GM19438 (cell line): Measurements from ENCODE around the gene UBL4B.

Experiments used
- ATAC-seq: cut with Tn5 transposase; IDR thresholded peaks from one replicate; pipeline ENCODE4 v1.9.1; 2021; ENCODE audit warnings: low read depth; ENCODE audit not compliant: unreplicated experiment

Gene UBL4B

DNA sequence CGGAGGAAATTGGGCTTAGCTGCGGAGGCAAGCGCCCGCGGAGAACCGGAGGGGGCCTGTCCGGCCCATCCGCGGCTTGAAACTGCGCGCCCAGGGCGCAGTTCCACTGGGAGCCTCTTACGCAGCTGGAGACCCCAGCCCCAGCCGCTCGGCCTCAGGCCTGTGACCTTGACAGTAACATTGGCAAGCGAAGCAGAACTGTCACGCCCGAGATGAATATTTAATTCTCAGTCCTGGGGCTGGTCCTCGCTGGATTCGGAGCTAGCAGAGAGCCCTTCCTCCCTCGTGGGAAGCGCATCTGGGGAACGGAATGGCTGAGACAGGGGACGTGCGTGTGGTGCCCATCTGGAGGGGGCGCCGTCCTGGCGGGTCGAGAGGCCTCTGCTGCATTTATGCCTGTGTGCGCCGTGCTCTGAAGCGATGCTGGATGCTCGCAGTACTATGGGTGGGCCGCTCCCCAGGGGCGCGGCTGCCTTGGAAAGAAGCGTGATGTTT, 39.0 kb downstream of the UBL4B start:
- ATAC-seq = no peak

DNA sequence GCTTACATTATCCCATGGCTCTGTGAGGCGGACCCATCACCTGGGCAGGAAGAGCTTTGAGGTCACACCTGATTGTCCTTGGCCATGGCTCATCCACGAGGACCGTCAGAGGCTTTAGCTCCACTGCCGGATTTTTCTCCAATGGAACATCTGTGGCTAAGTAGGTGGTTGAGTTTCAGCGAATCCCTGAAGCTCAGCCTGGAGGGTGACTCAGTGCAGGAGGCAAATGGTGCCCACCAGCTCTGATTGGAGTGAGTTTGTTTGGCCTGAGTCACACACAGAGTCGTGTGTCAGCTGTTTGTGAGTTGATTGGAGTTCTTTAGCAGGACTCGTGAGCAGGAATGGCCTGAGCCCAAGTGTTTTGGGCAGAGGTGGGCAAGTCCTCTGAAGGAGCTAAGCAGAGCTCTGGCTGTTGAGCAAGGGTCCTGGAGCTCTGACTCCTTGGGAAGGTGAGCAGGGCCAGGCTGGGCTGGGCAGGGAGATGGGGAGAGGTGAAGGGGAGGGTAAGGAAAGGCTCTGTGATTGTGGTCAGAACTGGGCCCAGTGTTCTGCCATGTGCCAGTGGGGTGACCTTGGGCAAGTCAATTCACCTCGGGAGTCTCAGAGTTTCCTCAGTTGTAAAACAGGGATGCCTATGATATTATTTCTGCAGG, 40.0 kb downstream of the UBL4B start:
- no peak for ATAC-seq

DNA sequence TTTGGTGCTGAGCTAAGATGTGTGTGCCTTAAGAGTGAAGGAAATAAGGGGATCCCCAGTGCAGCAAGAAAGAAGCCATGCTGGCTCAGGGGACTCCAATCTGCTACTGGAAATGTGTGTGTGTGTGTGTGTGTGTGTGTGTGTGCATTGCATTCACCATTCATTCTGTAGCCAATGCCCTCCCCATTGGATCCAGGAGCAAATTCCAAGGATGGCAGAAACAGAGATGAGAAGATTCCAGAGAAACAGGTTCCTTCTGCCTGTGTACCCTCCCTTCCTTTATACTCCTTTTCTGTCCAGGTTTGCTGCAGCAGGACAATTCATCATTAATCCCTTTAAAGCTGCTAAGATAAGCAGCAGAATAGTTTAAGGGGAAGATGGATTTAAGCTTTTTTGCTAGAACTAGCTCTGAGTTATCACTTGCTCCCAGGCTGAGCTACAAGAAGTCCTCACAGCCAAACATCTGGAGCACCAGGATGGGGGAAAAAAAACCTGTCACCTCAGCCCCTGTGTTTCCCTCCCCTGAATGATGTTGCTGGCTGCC, 41.2 kb downstream of the UBL4B start:
- ATAC-seq = no peak

DNA sequence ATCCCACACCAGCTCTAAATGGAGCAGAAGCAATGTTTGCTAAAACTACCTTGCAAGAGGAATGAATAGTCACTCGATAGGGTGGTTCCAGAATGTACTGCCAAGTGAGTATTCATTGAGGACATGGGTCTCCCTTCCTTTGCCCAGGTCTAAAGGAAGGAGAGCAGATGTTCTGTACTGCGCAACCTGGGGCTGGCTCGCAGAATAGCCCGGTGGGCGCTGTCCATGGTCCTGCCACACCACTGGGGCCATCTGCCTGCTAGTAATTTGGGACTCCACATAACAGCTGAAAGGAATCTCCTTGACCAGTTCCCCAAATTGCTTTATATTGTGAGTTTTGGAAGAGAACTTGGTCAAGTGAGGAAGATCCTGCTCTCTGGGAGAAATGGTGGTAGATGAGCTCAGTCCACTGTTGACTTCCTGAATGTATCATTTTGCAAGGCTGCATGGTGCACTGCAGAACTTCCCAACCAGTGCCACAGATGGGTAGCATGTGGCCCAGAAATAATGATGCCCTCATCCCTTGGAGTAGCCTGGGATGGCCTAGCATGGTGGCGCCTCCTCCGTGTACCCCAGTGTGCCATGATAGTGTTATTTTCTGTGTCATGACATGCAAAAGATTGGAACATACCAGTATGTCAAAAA, 43.8 kb downstream of the UBL4B start:
- ATAC-seq = no peak

DNA sequence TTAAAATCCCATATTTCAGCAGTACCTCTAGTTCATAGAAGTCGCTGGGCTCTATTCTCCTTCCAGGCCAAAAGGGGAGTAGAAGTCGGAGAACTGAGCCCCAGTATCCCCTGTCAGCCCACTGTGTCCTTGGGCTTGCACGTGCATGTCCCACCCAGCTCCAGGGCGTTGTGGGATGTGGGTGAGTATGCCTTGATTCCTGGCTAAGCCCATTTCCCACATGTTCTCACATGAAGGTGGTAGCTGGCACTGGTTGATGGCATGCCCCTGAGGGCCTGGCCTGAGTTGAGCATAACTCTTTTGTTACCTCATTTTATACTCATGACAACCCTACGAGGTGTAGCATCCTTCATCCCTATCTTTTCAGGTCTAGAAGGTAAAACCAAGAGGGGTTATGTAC, 46.0 kb downstream of the UBL4B start:
- ATAC-seq = no peak

DNA sequence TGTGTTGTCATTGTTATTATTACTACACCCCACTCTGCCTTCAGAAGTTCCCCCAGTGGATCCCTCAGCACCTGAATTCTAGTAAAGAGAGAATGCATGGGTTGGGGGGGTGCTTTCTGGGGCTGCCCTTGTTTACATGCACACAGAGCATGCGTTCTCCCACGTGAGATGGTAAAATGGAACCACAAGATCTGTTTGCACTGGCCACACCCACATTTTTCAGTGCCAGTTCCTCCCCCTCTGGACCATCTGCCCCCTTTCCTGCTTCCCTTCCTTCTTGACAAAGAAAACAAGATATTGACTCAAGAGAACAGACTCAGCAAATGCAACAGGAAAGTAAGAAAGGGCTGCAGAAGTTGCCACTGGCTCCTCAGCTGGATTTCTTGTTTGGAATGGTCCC, 46.9 kb downstream of the UBL4B start:
- no peak for ATAC-seq

DNA sequence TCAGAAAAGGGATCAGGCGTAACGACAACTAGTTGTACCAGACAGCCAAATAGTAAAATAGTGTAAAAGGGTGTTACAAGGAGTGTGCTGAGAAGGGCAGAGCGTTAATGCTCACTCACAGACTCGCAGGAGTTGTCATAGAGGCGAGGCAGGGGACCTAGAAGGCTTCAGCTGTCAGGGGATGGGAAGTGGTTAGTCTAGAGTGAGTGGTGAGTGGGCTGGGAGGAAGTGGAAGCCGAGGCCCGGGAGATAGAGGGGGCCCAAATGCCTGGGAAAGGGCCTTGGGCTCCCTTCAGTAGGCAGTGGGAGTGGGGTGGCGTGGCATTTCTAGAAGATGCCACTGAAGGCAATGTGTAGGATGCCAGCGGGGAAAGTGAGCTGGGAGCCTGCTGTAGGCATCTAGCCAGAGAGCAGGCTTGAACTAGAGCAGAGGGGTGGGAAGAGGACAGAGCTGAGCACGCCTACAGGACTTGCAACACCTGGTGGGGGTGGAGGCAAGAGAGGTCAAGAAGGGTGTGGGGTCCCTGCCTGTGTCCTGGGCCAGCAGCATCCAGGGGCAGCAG, 48.4 kb downstream of the UBL4B start:
- ATAC-seq = no peak

DNA sequence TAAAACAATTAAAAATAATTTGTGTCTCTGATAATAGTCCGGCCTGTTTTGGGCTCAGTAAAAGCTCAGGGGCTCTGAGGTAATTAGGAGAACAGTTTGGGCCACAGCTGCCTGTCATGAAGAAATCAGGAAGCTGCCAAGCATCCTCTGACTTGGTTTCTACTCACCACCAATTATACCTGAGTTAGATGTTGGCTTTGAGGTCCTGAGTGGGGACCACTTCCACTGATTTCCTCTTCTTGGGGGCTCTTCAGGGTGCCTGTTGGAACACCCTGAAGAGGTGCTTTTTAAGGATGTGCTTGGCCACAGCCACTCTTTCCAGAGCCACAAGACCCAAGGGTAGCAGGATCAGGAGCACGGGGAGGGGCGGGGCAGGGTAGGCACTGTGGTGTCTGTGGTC, 48.9 kb downstream of the UBL4B start:
- ATAC-seq = no peak

DNA sequence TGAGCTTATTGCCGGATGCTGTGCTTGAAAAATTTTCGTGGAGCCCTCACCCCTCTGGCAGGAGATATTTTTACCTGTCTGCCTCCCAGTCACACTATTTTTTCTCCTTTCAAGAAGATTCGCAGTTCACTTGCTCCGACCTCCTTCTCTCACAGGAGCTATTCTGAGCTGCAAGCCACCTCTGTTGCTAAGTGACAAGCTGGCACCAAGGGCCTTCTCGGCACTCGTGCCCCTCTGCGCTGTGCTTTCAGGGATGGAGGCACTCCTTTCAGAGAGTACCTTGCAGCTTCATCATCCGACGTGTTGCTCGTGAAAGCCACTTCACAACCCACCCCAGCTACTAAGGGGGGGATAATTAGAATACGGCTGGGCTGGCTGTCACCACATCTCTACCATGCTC, 49.6 kb downstream of the UBL4B start:
- no peak for ATAC-seq
